ENCODE measurements around the gene GINS1.
"Not testable (repeated sequence)": the region's sequence is repeated elsewhere in the genome, so short reads cannot be mapped to it uniquely, and the experiment has no call there.

Gene GINS1

GRCh38 chr20:25457886-25458680 is 50.6 kb downstream of the GINS1 start:
- DNase-seq: no peak

- DNase-seq: no peak
Observed at GRCh38 chr20:25459111-25459830, 51.8 kb downstream of the GINS1 start.

- no peak for DNase-seq
Observed at GRCh38 chr20:25459916-25460535, 52.6 kb downstream of the GINS1 start.

GRCh38 chr20:25460566-25461280 is 53.2 kb downstream of the GINS1 start:
- DNase-seq: no peak

GRCh38 chr20:25461281-25461650 is 53.8 kb downstream of the GINS1 start:
- DNase-seq: no peak

GRCh38 chr20:25461786-25462545 is 54.5 kb downstream of the GINS1 start:
- no peak for DNase-seq

GRCh38 chr20:25464501-25465242 is 57.2 kb downstream of the GINS1 start:
- no peak for DNase-seq

- no peak for DNase-seq
Observed at GRCh38 chr20:25465243-25466135, 58.0 kb downstream of the GINS1 start.

- DNase-seq: no peak
Observed at GRCh38 chr20:25466846-25467245, 59.4 kb downstream of the GINS1 start.

GRCh38 chr20:25467441-25467840 is 60.0 kb downstream of the GINS1 start:
- no peak for DNase-seq

GRCh38 chr20:25468126-25469075 is 60.9 kb downstream of the GINS1 start:
- DNase-seq: no peak

GRCh38 chr20:25469558-25469957 is 62.1 kb downstream of the GINS1 start:
- DNase-seq: no peak

- no peak for DNase-seq
Observed at GRCh38 chr20:25470045-25470444, 62.6 kb downstream of the GINS1 start.

GRCh38 chr20:25471020-25471419 is 63.5 kb downstream of the GINS1 start:
- no peak for DNase-seq

GRCh38 chr20:25473297-25473696 is 65.8 kb downstream of the GINS1 start:
- DNase-seq: not testable (repeated sequence)

- no peak for DNase-seq
Observed at GRCh38 chr20:25476106-25477013, 68.9 kb downstream of the GINS1 start.

- DNase-seq: no peak
Observed at GRCh38 chr20:25477014-25477882, 69.8 kb downstream of the GINS1 start.

Data from NCI-H2107 (cell line).